HG02678 (cell line): Measurements from ENCODE around the gene OAS1.

Experiments
- ATAC-seq: cut with Tn5 transposase; IDR thresholded peaks from one replicate; pipeline ENCODE4 v1.9.1; 2021; ENCODE audit warnings: mild to moderate bottlenecking, moderate library complexity; ENCODE audit not compliant: unreplicated experiment

The OAS1 gene

DNA sequence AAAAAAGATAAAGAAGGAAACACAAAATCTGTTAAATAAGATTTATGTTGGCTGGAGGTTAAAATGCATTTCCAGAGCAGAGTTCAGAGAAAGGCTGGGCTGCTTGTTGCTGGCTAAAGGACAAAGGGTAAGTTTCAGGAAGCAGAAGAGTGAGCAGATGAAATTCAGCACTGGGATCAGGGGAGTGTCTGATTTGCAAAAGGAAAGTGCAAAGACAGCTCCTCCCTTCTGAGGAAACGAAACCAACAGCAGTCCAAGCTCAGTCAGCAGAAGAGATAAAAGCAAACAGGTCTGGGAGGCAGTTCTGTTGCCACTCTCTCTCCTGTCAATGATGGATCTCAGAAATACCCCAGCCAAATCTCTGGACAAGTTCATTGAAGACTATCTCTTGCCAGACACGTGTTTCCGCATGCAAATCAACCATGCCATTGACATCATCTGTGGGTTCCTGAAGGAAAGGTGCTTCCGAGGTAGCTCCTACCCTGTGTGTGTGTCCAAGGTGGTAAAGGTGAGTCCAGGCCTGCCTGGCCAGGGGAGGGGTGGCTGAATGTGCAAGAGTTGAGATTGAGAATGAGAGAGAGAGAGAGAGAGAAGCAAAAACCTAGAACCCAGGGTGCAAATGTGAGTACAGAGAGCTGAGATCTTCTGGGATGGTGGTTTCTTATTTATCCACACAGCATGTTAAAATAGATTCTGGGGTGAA is at the start of gene OAS1:
Gene OAS1 (plus strand): TSS at position 251 of the 703 bp plus-strand sequence. CDS start 78 bp downstream, at position 329.
- ATAC-seq, result peak; percentile 70

DNA sequence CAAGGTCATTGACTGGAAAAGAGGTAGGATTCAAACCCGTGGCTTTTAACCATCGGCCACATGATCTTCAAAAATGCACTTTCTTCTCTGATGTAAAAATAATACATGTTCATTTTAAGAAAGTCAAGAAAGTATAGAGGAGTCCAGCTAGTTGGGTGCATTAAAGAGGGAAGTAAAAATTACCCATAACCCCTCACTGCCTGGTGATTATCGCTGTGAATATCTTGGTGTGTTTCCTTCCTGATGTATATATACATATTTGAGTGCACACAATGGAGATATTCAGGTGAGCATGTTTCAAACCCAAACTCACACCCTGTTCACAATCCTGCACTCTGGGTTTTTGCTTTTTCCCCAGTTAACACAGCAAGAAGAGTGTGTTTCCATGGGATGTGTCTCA is 47.5 kb upstream of the OAS1 start:
- no peak for ATAC-seq

DNA sequence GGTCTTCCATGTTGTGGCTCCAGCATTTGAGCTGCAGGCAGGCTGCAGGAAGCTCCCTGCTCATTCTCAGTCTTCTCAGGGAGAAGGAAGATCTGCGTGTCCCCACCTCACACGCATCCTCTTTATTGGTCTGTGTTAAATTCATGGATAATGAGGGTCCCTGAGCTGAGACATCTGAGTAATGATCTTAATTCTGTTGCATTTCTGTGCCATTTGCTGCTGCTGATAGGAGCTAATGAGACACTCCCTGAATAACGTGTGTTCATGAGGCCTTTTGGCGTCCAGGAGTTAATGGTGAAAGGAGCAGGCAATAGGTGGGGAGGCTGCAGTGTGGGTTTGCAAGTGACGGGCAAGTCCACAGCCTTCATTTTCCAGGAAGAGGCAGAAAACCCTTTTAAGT is 46.6 kb upstream of the OAS1 start:
- ATAC-seq, result no peak

DNA sequence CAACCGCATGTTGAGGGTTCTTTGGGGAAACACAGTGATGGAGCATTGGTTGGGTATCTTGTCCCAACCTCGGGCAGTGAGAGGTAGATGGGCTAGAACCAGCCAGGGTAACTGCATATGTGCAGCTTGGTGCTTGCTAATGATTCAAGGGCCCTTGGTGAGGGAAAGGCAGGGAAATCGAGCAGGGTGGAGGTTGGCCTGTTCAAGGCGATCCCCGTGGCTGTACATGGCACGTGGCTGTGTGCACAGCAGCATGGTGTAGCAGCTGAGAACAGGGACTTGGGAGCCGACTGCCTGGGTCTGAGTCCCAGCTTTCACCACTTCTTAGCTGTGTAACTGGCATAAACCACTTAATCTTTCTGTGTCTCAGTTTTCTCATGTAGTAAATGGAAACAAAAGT is 45.5 kb upstream of the OAS1 start:
- no peak for ATAC-seq

DNA sequence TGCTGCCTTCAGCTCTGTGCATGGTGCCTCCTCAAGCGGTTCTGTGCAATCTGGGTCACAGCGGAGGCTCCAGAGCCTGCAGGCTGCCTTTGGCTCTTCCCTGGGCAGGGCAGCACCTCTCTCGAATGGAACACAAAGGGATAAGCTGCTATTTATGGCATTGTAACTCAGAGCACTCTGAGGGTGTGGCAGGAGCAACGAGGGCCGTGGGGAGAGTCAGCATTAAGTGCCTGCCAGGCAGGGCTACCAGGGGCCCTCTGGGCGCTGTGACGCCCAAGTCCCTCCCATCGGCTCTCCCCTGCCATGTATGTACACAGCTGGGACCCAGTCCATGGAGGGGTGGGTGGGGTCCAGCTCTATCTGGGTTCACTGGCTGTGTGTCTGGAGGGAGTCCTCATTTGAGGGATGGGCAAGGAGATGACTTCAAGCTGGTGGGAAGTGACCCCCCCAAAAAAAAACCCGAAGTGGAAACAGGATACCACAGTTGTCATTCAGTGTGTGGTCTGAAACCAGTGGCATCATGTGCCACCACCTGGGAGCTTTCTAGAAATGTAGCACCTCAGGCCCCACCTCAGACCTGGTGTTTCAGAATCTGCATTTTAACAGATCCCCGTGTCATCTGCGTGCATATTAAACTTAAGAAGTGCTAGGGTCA is 44.0 kb upstream of the OAS1 start:
- ATAC-seq, result no peak

DNA sequence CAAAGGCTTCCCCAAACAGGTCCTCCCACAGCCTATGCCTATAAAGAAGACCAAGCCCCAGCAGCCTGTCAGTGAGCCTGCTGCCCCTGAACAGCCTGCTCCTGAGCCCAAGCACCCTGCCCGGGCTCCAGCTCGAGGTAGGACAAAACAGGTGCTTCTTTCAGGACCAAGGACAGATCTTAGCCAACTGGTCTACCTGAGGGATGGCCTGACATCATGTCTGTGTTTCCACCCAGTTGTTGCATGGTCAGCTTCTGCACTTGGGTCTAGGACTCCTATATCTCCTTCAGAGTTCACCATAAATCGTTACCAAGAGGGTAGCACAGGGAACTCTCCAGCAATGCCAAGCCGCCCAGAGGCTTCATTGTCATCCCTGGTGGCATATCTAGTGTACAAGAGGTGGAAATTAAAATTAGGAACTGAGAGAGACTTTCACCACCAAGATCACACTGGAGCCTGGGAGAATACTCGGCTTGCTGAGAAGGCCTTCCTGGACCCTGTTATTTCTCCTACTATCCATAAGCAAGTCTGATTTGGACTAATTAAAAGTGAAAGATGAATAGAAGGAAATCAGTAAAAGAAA is 38.2 kb upstream of the OAS1 start:
- ATAC-seq, result no peak

DNA sequence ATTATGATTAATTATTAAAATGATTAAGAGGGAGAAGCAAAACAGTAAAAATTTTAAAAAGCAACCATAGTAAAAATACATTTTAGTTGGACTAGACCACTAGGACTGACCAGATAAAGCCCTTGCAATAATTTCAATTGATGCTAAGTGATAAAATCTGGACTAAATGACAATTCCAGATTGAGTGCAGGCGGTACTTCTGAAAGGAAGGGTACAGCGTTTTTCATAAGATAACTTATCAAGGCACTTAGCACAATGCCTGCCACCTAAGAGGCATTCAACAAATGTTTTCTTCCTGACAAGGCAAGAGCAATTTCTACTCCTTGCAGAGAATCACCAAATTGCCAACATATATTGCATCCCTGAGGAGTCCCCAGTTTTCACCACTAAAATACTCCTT is 37.7 kb upstream of the OAS1 start:
- ATAC-seq, result no peak

DNA sequence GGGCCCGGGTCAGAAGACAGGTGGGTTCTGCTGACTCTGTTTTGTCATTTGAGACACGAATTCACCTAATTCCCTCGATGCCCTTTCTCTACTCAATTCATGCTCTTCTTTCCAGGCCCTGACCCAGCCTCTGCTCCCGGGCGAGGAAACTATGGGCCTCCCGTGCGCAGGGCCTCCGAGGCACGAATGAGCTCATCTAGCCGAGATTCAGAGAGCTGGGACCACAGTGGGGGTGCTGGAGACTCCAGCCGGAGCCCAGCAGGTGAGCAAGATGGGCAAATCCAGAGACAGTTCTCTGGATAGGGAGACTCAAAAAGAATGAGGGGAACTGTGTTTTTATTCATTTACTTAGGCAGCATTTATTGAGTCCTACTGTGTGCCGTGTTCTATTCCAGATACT is 37.0 kb upstream of the OAS1 start:
- ATAC-seq, result no peak

DNA sequence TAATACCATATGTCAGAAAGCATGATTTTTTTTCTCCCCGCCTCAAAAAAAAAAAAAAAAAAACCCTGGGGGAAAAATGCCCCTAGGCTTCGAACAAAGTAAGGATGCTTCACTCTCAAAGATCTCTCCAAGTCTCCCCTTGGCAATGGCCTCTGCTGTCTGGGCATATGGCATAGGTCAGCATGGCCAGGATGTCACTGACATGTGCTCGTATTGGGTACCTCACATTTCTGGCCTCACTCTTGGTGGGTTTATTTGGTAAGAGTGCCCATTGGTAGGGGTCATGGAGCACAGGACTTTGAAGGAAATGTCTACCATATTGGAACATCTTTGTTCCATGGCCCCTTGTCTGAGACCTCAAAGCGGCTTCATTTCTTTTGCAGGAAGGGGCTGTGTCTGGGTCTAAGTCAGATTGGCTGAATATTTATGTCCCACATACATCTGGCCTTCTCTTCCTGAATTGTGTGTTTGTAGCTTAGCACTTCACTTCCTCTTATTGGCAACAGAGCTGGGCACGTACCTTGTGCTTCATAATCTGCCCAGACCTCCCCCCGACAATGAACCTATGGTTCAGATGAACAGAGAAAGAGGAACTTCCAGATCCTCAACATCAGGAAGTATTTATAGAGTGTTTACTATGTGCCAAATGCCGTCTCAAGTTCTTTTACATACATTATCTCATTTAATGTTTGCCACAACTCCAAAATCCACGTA is 36.3 kb upstream of the OAS1 start:
- ATAC-seq, result no peak

DNA sequence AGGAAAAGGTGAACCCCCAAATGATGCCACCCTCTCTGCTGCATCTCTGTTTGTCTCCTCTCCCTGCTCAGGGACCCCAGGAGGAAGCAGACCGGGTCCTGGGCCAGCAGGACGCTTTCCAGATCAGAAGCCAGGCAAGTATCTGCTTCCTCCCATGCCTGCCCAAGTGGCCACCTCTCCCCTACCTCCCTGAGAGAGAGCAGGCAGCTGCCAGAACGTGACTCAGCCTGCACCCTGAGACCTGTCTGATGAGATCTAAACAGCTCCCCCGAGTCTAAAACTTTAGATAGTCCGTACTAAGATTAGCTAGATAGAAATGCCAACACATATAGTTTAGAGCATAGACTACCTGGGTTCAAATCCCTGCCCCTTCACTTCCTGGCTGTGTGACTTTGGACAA is 31.2 kb upstream of the OAS1 start:
- no peak for ATAC-seq

DNA sequence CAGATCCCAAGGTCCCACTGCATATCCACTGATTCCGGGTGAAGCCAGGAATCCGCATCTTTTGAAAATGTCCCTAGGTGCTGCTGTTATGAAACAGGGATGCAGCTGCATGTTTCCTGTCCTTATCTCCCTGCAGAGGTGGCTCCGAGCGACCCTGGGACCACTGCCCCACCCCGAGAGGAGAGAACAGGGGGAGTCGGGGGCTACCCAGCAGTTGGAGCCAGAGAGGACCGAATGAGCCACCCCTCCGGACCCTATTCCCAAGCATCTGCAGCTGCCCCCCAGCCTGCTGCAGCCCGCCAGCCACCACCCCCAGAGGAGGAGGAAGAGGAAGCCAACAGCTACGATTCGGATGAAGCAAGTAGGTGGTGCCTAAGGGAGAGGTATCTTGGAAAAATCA is 30.3 kb upstream of the OAS1 start:
- no peak for ATAC-seq

DNA sequence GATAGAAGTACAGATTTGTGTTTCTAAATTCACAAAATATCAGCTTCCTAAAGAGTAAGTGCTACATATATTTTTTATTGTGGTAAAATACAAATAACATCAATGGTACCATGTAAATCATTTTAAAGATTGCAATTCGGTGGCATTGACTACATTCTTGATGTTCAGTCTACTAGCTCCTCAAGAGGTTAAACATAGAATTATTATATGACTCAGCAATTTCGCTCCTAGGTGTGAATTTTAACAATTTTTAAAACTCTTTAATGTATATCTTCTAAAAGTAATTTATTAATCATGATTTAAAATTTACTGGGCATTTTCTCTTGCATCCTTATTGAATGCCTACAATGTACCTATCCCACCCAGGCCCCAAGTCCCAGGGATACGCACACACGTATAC is 29.8 kb upstream of the OAS1 start:
- no peak for ATAC-seq

DNA sequence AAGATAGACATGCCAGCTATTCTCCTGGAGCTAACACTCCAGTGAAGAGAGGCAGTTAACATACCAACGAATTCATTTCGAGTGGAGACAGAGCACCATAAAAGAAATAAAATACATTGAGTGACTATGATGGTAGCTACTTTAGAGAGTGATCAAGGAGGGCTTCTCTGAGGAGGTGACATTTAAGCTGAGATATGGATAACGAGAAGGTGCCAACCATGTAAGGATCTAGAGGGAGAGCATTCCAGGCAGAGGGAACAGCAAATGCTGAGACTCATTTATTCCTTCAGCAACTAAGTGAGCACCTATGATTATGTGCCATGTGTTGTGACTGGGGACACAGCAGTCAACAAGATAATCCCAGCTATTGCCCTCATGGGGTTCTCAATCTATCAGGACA is 28.3 kb upstream of the OAS1 start:
- no peak for ATAC-seq

DNA sequence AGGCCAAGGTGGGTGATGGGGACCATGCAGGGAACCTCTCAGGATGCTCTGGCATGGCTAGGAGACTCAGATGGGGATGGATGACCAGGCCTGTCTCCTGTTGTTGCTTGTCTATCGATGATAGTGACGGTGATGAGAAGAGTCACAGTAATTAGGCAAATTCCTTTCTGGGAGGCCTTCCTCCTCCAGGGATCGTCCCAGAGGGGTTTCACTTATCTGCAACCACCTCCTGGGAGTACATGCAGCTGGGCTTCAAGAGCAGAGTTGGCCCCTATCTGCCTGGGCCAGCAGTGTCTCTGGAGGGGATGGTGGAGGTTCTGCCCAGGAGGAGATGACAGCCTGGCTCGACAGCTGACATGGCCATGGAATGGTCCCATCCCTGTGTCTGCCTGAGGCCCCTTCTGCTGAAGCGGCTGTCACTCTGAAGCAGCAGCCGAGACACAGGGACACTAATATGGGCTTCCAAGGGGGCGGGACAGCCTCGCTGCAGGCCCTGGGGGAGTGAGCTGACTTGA is 27.5 kb upstream of the OAS1 start:
- ATAC-seq, result no peak

DNA sequence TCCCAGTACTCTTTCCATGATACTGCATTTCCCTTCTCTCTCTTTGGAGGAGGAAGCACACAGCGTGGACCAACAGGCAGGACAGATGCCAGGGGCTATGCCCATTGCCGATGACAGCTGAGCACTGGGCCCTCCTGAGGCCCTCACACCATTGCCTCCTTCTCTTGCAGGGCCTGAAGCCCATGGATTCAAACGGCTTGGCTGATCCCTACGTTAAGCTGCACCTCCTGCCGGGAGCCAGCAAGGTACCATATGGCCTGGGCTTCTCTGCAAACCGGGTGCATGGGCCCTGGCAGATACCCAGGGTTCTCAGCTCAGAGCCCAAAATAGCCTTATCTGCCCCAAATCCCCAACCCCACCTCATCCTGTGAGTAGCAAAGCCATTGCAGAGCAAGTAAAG is 25.2 kb upstream of the OAS1 start:
- ATAC-seq, result no peak

DNA sequence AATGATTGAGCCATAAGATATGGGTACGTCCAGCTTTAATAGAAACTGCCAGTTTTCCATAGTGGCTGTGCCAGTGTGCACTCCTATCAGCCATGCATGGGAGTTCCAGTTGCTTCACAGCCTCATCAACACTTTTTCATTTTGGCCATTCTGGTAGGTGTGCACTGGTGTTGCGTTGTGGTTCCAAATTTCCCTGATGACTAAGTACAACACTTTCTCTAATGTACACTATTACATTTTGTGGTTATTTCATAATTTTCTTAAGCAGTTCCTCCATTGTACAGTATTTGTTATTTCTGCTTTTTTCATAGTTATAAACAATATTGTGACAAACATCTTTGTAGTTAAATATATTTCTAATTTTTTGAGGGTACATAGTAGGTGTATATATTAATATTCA is 21.5 kb upstream of the OAS1 start:
- ATAC-seq, result no peak

DNA sequence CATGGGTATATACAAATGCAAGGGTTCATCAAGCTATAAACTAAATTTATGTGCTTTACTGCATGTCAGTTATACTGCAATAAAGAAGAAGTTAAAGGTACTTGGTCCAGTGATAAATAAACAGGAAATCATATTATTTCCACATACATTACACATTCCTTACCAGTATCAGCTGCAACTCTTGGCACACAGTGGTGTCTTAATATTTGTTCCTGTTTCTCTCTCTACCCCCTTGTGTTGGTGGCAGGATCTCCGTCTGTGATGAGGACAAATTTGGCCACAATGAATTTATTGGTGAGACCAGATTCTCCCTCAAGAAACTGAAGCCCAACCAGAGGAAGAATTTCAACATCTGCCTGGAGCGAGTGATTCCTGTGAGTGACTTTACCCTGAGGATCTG is 19.2 kb upstream of the OAS1 start:
- no peak for ATAC-seq

DNA sequence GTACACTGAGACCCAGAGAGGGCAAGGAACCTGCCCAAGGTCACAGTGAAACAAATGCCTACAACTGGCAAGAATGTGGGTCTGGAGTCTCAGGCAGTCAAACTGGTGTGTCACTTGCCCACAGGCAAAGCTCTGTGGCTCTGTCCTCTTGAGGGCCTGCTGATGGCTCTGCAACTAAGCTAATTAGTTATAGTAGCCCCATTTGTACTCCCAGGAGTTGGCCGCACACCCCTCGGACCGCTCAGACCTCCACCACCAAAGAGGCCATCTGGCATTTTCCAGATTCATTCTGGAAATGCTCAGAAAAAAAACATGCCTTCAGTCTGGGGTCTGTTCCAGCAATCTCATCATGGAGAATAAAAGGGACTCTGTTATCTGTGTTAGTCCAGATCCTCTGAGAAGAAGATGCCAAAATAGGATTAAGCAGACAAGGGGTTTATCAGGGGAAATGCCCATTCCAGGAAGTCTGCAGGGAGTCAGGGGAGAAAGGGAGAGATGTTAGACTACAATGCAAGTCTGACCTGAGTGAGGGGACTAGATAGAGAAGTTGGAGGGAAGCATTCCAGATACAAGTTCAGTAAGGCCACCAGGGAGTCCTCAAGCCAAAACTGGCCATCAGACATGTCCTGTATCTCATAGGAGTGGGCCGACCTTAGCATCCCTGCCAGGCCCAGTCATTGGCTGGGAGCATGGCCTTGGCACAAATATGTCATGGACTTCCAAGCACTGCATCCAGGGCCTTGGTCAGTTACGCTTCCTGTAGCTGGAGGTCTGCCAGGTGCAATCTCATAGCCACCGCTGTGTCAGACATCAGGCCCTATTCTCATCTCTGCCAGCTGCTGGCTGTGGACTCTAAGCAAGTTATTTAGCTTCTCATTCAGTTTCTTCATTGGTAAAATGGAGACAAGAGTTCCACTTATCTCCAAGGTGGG is 15.4 kb upstream of the OAS1 start:
- ATAC-seq, result no peak

DNA sequence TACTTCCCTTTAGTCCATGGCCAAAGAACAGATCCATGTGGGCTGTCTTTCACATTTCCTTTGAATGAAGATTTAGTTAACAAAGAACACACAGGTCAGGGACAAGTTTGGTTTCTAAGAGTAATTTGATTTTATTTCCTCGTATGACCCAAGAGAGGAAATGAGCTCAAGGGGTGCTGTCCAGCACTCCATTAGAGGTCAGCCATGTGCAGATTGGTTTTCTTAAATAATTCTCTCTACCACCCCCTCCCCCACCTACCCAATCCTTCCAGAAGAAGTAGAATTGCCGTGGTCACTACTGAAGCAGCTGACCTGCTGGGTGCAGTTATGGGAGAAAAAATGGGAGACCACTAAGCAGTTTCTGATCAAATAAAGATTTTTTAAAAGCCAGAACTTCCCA is 13.9 kb upstream of the OAS1 start:
- no peak for ATAC-seq

DNA sequence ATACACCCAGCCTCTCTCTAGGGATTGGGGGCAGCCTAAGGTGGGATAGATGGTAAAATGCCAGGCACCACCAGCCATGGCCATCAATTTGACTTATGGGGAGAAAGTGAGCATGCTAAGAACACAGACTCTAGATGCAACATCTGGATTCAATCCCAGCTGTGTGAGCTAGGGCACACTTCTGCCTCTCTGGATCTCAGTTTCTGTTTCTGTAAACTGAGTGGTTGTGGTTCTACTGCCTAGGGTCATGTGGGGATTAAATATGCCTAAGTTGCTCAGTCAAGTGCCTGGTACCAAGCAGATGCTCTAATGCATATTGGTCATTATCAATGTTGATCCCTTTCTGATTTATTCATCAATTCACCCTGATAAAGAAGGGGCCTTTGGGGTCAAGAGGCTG is 12.6 kb upstream of the OAS1 start:
- no peak for ATAC-seq

DNA sequence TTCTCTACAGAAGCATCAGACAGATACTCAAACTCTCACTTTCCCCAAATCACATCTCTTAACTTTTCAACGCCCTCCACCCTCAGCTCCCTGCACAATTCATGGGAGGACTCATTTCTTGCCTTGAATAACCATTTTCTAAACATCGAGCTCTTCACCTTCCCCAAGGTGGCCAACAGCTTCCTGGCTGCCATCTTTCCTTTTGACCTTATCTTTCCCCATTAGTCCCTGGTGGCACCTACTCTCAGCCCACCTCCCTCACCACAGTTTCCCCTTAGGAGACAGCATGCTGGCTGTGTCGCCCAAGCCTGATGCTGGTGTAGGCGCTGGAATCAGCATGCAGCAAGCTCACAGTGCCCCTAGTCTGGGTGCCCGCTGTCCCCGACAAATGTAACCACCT is 8.4 kb upstream of the OAS1 start:
- no peak for ATAC-seq
